Left renal pelvis (tissue), 4 donors: ENCODE results near the gene FANCL. TPM values are rescaled to one million over a fixed set of nuclear protein-coding genes. Genes with fewer than 3 reads are reported as not detected.

Experiments used
- polyA plus RNA-seq, 4 donors: library from polyadenylated mRNA; unstranded; fragments of 120-200 nt; gene quantifications; one replicate each; pipeline ENCODE4 v1.2.1, GENCODE V29; 2013; ENCODE audit not compliant: insufficient read length in 4 of 4

The FANCL gene
- polyA plus RNA-seq, 4 donors: 46.8 to 63.6 (median 55.7) TPM

Other genes starting within 250 kb of the FANCL start
- 10 to 100 TPM; 18.5 to 25.8 (median 22.1) TPM for gene VRK2, start 194.5 kb downstream of the FANCL start, polyA plus RNA-seq